BLaER1 (cell line): ENCODE data around the gene UCN.
A peak's percentile ranks its signal among the peaks of the same experiment; 100 is the strongest.
"Not testable (repeated sequence)": the region's sequence is repeated elsewhere in the genome, so short reads cannot be mapped to it uniquely, and the experiment has no call there.

Experiments
- H3K27ac ChIP-seq: shearing (Covaris generic); formaldehyde crosslinking; 2 replicates; pipeline ENCODE4 v1.8.1; 2022
- H3K27me3 ChIP-seq: shearing (Covaris generic); formaldehyde crosslinking; 2 replicates; pipeline ENCODE4 v1.8.1; 2022
- H3K36me3 ChIP-seq: shearing (Covaris generic); formaldehyde crosslinking; 2 replicates; pipeline ENCODE4 v1.8.1; 2022
- H3K4me1 ChIP-seq: shearing (Covaris generic); formaldehyde crosslinking; 2 replicates; pipeline ENCODE4 v1.8.1; 2022
- H3K4me2 ChIP-seq: shearing (Covaris generic); formaldehyde crosslinking; 2 replicates; pipeline ENCODE4 v1.8.1; 2022
- H3K4me3 ChIP-seq: shearing (Covaris generic); formaldehyde crosslinking; 2 replicates; pipeline ENCODE4 v1.8.1; 2022
- H3K9ac ChIP-seq: shearing (Covaris generic); formaldehyde crosslinking; 2 replicates; pipeline ENCODE4 v1.8.1; 2022
- H3K9me3 ChIP-seq: shearing (Covaris generic); formaldehyde crosslinking; 2 replicates; pipeline ENCODE4 v1.8.1; 2022
- H4K20me1 ChIP-seq: shearing (Covaris generic); formaldehyde crosslinking; 2 replicates; pipeline ENCODE4 v1.8.1; 2022
- Cebpa-rat ChIP-seq: shearing (Covaris generic); IDR thresholded peaks from 2 replicates; pipeline ENCODE4 v1.8.1; 2022

UCN gene

DNA sequence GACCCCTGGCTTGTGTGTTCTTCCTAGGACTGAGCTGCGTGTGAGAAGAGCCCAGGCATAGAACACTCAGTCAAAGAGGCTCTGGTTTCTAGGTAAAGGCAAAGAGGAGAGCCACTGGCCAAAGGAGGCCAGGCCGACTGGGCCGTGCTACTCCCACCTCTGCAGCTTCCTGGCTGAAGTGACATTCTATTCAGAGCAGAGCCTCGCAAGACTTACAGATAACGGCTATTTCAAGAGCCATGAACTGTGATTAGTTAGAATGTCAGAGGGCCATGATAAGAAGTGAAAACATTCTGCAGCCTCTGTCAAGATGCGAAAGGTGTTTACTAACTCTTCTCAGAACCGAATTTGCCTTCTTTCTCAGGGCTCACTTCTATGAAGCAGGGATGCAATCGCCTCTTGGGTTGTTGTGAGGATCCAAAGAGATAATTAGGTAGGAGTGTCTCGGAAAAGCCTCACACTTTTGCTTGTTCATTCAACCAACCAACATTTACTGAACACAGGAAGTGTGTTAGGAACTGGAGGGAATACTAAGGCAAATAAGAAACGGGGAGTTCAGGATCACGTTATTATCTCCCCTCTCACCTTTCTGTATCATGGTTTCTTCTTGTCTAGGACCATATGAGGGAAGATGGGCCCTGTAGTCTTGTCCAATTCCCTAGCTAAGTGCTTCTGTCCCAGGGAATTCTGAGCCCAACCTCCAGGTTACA is 36.5 kb downstream of the UCN start:
- H4K20me1 ChIP-seq = no peaks in the 10 kb centered on the region
- no peak overlapping the region for H3K4me3 ChIP-seq
- TF ChIP-seq Cebpa-rat = no peak
- H3K9me3 ChIP-seq = no peaks in the 10 kb centered on the region
- no peak overlapping the region for H3K27ac ChIP-seq
- H3K9ac ChIP-seq = no peak overlapping the region
- no peak overlapping the region for H3K4me2 ChIP-seq
- no peaks in the 10 kb centered on the region for H3K36me3 ChIP-seq
- H3K27me3 ChIP-seq = peaks cover 13% of the 10 kb centered on the region
- 0 out of 2 replicates have a peak, but pooled peaks cover 5% of the 10 kb centered on the region for H3K4me1 ChIP-seq

DNA sequence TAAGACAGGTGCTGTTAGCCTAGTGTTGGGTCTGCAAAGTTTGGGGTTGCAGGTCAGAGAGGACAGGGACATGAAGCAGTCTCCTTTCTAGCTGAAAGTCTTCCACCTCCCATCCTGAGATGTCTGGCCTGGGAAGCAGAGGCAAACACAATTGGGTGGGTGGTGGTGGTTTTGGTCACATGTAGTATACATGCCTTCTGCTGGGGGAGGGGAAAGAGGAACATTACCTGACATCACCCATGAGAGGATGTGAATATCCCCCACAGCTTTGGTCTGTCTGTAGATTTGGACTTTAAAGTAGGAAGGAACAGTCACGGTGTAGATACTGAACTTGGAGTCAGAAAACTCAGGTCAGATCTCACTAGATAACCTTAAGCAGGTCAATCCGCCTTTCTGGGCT is 37.6 kb downstream of the UCN start:
- H3K36me3 ChIP-seq = no peaks in the 10 kb centered on the region
- no peak for TF ChIP-seq Cebpa-rat
- H3K9ac ChIP-seq = no peak overlapping the region
- H4K20me1 ChIP-seq = no peaks in the 10 kb centered on the region
- H3K9me3 ChIP-seq = no peaks in the 10 kb centered on the region
- H3K27me3 ChIP-seq = peaks cover 24% of the 10 kb centered on the region
- no peak overlapping the region for H3K27ac ChIP-seq
- H3K4me1 ChIP-seq = 0 out of 2 replicates have a peak, but pooled peaks cover 5% of the 10 kb centered on the region
- no peak overlapping the region for H3K4me2 ChIP-seq
- no peak overlapping the region for H3K4me3 ChIP-seq

GRCh38 chr2:27270131-27270530 is 38.1 kb downstream of the UCN start:
- no peak overlapping the region for H3K27ac ChIP-seq
- H4K20me1 ChIP-seq = no peaks in the 10 kb centered on the region
- H3K4me2 ChIP-seq = no peak overlapping the region
- H3K9me3 ChIP-seq = no peaks in the 10 kb centered on the region
- peaks cover 30% of the 10 kb centered on the region for H3K27me3 ChIP-seq
- H3K36me3 ChIP-seq = no peaks in the 10 kb centered on the region
- no peak overlapping the region for H3K4me3 ChIP-seq
- TF ChIP-seq Cebpa-rat = no peak
- H3K4me1 ChIP-seq = 0 out of 2 replicates have a peak, but pooled peaks cover 5% of the 10 kb centered on the region
- no peak overlapping the region for H3K9ac ChIP-seq

GRCh38 chr2:27268296-27268695 is 39.9 kb downstream of the UCN start:
- H3K36me3 ChIP-seq, H3K27ac ChIP-seq, H3K9me3 ChIP-seq, H3K9ac ChIP-seq, H3K4me2 ChIP-seq, H3K4me3 ChIP-seq: not testable (repeated sequence)
- peaks cover 48% of the 10 kb centered on the region for H3K27me3 ChIP-seq
- peaks cover 21% of the 10 kb centered on the region for H3K4me1 ChIP-seq
- peaks cover 14% of the 10 kb centered on the region for H4K20me1 ChIP-seq

DNA sequence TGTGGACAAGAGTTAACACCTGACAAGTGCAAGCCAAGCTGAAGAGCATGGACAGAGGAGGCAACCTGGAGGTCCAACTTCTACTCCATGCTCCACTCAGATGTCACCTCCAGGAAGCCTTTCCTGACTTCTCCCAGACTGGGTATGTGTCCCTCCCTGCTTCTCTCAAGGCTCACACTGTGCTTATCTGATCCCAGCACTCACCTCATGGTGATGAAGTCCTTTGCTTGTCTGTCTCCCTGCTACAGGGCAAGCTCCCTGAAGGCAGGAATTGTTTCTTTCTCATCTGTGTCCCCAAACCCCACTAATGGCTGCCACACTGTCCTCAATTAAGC is 42.7 kb downstream of the UCN start:
- Histone ChIP-seq H3K4me2 (peak overlapping the region; percentile 95), H3K4me3 (no peak overlapping the region), H3K4me1 (peaks cover 35% of the 10 kb centered on the region), H3K27me3 (peaks cover 76% of the 10 kb centered on the region), H4K20me1 (peaks cover 39% of the 10 kb centered on the region), H3K36me3 (no peaks in the 10 kb centered on the region), H3K27ac (no peak overlapping the region), H3K9me3 (no peaks in the 10 kb centered on the region), H3K9ac (no peak overlapping the region)
- no peak for TF ChIP-seq Cebpa-rat

- peaks cover 35% of the 10 kb centered on the region for H3K4me1 ChIP-seq
- peak overlapping the region; percentile 67 for H3K4me3 ChIP-seq
- H3K4me2 ChIP-seq = peak overlapping the region; percentile 95
- no peak overlapping the region for H3K9ac ChIP-seq
- H3K9me3 ChIP-seq = no peaks in the 10 kb centered on the region
- H3K27me3 ChIP-seq = peaks cover 82% of the 10 kb centered on the region
- H3K36me3 ChIP-seq = no peaks in the 10 kb centered on the region
- H4K20me1 ChIP-seq = peaks cover 45% of the 10 kb centered on the region
- no peak overlapping the region for H3K27ac ChIP-seq
- TF ChIP-seq Cebpa-rat = no peak
These were observed 43.3 kb downstream of the UCN start for GRCh38 chr2:27264753-27265535.

DNA sequence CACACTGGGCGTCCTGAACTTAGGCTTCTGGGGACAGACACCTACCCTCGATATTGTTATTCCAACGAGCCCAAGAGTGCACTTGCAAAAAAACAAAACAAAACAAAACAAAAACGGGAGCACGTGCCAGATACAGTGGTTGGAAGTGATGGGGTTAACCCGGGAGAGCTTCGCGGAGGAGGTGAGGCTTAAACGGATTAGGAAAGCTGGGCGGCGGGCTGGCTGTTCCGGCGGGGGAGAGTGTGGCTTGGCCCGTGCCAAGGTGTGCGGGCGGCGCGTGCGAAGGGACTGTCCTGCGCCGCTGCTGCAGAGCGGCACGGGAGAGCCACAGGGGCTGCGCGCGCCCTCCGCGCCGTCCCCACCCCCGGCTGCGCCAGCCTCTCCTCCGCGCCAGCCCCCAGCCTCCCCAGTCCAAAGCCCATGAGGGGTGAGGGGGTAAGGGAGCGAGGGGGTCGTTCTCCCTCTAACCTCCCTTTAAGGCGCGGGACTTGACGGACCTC is 43.9 kb downstream of the UCN start:
- Histone ChIP-seq H3K4me1 (peaks cover 35% of the 10 kb centered on the region), H3K4me3 (peak overlapping the region; percentile 67), H4K20me1 (peaks cover 47% of the 10 kb centered on the region), H3K27me3 (peaks cover 85% of the 10 kb centered on the region), H3K9ac (no peak overlapping the region), H3K27ac (no peak overlapping the region), H3K9me3 (no peaks in the 10 kb centered on the region), H3K4me2 (peak overlapping the region; percentile 95), H3K36me3 (no peaks in the 10 kb centered on the region)
- no peak for TF ChIP-seq Cebpa-rat

GRCh38 chr2:27263287-27264252 is 44.7 kb downstream of the UCN start:
- Histone ChIP-seq H3K9ac (no peak overlapping the region), H4K20me1 (peaks cover 47% of the 10 kb centered on the region), H3K4me1 (peaks cover 34% of the 10 kb centered on the region), H3K36me3 (no peaks in the 10 kb centered on the region), H3K9me3 (no peaks in the 10 kb centered on the region), H3K27ac (no peak overlapping the region), H3K4me2 (peak overlapping the region; percentile 95), H3K27me3 (peaks cover 92% of the 10 kb centered on the region), H3K4me3 (peak overlapping the region; percentile 67)
- TF ChIP-seq Cebpa-rat = no peak
